Ureter (tissue), 1 donor: ENCODE data around the gene RARB. TPM values are rescaled to one million over a fixed set of nuclear protein-coding genes. Genes with fewer than 3 reads are reported as not detected.

ENCODE experiments used
- DNase-seq: peaks from one replicate; pipeline ENCODE4 v3.0.0-alpha.2; 2020; ENCODE audit warnings: low spot score
- total RNA-seq: library from RNA; stranded (reverse); gene quantifications from one replicate; pipeline ENCODE4 v1.2.4, GENCODE V29; 2023
- donor health status: DM: yes; HTN: yes; CAD: no.

Gene RARB
- 14.0 TPM for total RNA-seq

DNA sequence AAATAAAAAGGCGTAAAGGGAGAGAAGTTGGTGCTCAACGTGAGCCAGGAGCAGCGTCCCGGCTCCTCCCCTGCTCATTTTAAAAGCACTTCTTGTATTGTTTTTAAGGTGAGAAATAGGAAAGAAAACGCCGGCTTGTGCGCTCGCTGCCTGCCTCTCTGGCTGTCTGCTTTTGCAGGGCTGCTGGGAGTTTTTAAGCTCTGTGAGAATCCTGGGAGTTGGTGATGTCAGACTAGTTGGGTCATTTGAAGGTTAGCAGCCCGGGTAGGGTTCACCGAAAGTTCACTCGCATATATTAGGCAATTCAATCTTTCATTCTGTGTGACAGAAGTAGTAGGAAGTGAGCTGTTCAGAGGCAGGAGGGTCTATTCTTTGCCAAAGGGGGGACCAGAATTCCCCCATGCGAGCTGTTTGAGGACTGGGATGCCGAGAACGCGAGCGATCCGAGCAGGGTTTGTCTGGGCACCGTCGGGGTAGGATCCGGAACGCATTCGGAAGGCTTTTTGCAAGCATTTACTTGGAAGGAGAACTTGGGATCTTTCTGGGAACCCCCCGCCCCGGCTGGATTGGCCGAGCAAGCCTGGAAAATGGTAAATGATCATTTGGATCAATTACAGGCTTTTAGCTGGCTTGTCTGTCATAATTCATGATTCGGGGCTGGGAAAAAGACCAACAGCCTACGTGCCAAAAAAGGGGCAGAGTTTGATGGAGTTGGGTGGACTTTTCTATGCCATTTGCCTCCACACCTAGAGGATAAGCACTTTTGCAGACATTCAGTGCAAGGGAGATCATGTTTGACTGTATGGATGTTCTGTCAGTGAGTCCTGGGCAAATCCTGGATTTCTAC lies at the start of gene RARB:
TSS of gene RARB (plus strand) at position 322 of the 847 bp plus-strand sequence. CDS start at position 791, 469 bp downstream.
- DNase-seq, result peak; percentile 81

DNA sequence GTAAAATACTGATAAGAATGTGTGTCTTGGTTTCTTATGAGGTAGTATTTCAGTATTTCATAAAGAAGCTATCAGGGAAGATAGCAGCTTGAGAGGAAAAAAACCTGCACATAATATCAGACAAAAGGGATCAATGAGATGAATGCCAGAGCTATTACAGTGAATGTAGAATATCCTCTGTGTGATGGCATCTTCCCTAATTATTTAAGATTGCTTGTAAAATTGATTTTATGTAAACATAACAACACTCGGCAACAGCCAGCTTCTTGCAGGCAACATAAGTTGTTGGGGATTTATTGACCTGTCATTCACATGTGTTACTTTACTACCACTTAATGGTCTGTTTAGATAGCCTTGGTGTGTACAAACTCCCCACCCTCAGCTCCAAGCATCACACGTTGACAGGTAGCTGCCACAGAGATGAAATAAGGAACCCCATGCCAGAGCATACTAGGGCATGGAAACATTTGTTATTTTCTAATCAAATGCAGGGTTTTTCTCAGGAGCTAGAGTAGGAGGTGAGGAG lies 49.2 kb upstream of the RARB start:
- DNase-seq, result no peak

DNA sequence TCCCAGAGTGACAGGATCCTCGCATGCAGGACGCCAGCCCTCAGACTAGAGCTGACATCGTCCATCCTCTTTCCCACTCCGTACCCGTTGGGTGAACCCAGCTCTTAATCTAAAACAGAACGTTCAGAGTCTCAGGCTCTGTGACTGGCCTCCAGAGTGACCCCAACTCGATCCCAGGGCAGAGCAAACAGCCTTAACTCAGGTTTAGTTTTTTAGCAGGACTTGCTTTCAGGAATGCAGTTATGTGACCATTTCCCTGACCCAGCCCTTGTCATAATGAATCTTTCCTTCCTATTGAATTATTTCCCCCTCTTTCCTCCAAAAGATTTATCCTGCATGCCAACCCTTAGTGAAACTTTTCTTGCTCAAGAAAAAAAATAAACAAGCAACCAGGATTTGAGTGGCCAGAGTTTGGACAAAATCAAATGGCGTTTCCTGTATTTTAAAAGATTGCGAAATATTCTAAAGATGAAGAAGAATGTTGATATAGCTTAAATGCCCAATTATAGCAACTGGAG lies 47.8 kb upstream of the RARB start:
- no peak for DNase-seq

DNA sequence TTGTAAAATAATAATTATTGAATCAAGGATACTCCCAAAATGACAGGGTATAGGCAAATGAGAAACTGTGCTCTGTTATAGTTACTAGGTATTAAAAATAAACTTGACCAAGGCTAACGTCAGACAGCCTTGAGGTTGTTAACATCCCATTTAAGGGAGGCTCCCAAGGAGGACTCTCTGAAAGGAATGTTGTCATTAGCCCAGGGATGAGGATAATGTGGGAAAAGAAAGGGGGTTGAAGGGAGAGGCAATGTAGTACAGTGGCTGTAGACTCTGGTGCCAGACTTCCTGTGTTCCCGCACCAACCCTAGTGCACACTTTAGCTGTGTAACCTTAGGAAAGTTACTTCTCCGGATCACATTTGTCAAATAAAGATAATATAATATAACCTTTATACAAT lies 47.0 kb upstream of the RARB start:
- no peak for DNase-seq

DNA sequence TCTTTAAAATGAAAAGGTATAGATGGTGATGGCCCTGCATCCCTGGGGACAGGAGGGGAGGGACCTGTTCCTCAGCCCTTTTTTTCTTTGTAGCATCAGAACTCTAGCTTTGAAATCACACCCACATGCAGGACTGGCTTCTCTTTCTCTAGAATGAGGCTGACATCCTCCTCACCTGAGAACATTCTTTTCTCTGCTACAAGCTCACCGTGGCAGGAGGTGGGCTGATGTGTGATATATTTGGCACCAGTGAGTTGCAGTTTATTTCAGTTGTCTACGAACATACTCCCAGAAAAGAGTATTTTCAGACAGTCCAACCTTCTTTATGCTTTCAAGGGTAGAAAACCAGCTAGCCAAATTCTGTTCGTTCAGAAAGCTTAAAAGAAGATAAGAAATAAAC lies 43.6 kb upstream of the RARB start:
- DNase-seq, result no peak

DNA sequence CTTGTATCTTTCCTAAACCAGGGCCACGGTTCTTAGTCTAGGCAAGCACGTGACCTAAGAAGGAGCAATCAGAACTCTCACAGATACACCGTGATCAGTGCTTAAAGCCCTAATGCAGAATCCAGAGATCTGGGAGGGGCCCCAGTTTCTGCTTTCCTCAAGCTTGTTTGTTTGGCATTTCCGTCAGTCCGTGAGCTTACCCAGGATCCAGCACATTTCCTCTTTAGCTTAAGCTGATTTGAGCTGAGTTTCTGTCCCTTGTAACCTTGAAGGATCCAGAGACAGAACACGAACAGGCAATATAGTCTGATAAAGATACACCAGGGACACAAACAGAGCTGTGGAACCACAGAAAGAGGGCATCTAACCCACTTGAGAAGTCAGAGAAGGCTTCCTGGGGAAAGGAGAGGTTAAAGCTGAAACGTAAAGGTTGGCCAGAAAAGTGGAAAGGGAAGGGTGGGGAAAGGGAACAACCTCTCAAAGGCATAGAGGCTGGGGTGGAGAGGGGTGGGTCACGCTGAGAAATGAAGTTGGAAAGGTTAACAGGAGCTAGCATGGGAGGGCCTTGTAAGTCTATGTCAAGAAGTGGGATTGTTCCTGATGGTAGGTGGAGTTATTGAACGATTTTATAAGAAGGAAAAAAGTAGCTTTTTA lies 42.1 kb upstream of the RARB start:
- no peak for DNase-seq

DNA sequence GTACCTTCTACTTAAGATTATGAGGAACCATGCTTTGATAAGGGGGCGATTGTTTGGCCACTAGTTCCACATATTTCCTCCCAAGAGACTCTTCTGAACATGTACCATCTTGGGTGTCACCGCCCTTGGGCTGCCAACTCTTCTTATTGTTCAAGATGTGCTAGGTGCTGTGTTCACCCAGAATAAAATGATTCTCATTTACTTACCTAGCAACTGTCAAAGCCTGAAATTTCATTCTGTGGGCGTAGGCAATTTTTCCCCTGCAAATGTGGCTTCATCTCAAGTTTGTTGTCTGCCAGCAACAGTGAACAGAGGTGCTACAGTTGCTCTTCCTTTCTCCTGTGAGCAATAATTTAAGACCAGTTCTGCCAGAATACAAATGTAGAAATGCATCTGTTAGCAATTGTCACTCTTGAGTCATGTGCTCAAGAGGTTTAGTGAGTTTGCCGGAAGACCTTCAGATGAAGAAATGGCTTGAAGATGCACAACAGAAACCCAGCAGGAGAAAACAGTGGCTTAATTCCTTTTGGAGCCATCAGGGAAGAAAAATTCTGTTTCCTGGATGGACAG lies 41.3 kb upstream of the RARB start:
- no peak for DNase-seq

DNA sequence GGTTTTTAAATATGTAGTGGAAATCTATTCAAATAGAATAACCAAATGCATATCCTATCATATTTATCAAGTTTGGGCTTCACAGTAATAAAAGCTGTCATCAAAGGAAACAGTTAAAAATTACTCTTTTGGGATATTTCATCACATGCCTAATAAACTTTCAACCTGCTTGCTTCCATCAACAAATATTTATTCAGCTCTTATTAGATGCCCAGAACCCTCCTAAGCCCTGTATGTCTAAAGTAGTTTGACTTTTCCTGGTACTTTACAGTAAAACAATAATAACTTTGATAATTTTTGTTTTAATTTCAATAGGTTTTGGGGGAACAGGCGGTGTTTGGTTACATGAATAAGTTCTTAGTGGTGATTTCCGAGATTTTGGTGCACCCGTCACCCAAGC lies 37.5 kb upstream of the RARB start:
- no peak for DNase-seq

DNA sequence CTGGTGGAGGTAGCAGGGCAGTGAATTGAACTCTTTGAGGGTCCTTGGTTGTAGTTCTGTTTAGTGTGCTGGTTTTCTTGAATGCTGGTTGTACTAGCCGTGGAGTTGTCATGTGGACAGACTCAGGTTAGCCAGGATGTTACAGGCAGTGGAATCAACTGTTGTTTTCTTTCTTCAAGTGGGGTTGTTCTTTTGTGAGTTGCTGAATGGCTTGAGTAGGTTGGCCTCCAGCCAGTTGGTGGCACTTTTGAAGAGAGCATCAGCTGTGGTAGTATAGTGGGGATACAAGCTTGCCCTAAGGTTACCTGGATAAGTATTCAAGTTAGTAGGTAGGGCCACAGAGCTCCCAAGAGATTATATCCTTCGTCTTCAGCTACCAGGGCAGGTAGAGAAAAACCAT lies 31.8 kb upstream of the RARB start:
- DNase-seq, result no peak

DNA sequence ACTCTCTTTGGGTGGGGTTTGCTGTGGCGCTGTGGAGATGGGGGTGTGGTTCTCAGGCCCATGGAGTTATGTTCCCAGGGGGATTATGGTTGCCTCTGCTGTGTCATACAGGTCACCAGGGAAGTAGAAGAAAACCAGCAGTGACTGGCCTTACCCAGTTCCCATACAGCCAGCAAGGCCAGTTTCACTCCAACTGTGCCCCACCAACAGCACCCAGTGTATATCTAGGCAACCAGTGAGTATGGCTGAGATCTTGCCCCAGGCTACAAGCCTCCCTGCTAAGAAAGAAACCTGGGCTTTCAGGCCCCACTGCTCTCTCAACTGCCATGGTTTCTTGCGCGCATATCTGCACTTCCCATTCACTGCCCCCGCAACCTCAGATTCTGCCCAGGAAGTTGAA lies 31.4 kb upstream of the RARB start:
- DNase-seq, result no peak

DNA sequence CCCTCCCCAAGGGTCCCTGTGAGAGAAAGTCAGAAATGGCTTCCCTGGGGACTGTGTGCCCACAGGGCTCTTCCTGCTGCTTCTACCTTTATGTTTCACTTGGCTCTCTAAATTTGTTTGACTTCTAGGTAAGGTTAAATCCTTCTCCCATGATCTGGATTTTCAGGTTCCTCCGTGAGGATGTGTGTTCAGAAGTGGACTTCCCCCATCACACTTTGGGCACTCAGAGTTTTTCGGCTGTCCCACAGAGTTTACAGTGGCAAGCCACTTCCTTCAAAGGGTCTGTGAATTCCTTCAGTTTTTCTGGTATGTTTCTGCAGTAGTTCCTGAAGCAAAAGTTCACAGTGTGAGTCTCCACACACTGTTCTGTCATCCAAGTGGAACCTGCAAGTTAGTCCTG lies 30.9 kb upstream of the RARB start:
- no peak for DNase-seq

DNA sequence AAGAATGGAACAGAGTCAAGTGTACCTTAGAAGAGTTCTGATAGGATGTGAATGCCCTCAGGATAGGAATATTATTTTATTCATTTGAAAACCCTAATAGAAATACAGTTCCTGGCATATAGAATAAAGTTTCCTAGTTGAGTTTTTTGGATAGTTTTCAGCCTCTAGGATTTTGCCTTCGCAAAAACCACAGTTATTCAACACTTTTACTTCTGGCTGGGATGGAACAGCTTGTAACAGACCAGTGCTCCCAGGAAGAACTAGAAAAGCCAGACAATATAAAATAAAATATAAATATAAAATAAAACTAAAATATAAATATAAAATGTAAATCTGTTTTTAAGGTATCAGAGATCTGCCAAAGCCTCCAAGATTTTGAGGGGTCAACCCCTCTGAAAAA lies 27.5 kb upstream of the RARB start:
- DNase-seq, result no peak

DNA sequence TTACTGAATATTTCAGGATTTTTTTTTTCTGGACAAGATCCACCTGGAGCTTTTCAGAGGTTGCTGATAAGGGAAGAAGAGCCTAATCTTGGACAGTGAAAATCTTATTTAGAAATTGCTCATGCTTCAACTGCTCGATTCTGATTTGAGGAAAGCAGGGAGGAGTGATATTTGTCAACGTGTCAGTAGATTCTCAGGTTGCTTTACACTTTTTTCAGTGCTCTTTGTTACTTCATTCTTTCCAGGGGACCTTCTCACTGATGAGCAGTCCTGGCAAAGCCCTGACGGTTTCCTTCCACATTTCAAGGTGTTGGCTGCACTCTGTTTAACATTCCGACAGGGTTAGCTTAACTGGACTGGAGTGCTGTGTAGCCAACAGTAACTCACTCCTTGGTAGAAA lies 24.1 kb upstream of the RARB start:
- no peak for DNase-seq

DNA sequence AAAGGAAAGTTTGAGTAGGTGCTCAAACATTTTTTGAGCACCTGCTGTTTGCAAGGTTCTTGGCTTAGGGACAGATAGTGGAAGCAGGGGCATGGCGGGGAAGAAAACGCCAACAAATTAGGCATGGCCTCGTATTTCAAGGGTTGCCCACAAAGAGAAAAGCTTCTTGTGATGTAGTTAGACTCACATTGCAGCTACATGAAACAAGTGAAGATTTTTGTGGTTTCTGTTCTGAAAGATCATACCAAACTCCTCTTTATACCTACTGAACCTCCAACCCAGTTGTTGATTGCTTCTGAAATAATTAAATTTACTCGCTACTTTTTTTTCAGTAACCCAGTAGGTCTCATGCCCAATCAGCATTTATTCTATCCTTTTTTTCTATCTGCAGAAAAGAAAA lies 23.5 kb upstream of the RARB start:
- DNase-seq, result no peak

DNA sequence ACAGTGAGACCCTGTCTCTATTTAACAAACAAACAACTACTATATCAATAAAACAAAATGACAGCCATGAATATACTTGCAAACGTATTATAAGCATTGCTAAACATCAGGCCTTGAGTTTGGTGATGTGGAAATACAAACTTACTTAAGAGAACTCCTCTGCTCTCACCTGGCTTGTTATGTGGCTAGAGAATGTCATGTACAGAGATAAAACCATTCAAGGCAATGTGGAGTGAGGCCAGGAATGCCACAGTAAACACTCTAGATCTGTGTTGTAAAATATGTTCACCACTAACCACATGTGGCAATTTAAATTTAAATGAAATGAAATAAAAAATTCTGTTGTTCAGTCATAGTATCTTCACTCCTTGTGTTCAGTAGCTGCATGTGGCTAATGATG lies 22.7 kb upstream of the RARB start:
- DNase-seq, result no peak

DNA sequence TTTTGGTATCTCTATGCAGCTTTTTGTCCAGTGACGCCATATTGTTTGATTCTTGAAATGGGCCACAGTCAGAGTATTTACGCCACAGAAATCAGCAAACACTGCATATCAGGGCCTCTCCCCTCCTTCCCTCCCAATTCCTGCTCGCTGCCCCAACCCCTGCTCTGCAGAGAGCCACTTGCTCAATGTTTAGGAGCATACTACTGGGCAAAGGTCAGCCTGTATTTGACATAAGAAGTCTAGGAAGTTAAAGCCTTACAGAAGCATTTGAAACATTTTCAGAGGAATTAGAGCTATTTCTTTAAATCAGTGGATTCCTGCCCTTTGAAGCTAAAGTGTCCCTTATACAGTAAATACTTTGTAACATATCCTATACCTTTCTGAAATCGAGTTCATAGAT lies 17.4 kb upstream of the RARB start:
- no peak for DNase-seq

DNA sequence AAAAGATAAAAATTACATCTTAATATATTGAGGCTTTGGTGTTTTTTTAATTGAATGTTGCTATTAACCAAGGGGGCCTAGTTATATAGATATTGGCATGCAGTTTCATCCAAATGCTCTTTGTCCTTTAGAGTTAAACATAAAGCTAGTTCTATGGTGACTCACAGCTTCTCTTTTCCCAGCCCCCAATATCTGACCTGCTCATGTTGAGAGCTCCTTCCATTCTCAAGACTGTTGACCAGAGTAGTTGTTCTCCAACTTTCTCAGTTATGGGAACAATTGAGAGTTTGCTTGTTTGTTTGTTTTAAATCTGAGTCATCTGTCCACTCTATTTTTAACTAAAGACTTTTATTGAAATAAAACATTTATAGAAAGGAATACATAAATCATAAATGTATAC lies 15.8 kb upstream of the RARB start:
- no peak for DNase-seq

DNA sequence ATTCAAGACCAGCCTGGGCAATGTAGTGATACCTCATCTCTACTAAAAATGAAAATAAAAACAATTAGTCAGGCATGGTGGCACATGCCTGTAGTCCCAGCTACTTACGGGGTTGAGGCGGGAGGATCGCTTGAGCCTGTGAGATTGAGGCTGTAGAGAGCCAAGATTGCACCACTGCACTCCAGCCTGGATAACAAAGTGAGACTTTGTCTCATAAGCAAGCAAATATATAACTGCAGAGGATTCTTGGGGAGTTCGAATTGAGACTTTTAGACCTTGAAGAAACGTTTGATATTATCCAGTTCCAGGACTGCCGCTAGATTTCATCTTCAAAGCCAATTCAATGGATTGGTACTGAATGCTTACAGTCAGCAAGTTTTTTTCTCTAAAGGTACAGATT lies 11.9 kb upstream of the RARB start:
- DNase-seq, result no peak

DNA sequence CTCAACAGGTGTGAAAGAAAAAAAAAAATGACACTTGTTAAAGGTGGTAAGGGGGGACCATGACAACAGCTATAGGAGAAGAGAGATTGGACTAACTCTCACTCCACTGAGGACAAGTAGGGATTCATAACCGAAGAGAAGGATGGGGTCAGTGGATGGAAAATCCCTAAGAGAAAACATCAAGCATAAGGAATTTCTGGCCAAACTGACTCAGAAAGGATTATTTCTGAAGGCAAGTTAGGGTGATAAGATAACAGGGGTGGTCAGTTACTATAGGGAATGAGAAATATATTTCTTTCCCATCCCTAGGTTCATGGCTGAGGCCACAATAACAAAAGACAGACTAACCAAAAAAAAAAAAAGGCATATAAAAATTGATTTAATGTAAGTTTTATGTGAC lies 9.5 kb upstream of the RARB start:
- no peak for DNase-seq

DNA sequence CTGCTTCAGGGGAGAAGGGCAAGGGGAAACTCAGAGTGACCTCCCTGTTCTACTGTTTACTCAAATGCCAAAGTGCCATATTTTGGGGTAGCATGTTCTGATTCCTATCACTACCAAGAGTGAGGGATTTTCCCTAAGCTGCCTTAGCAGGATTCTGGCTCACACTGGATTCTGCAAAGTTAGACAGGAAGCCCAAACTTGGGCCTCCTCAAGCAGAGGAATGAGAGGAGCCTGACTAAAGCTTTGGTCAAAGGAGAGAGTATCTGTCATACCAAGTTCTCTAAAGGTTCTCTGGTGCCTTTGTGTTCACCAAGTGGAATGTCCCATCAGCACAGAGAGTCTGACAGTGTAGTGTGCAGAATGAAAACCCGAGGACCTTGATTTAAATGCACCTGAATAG lies 8.8 kb upstream of the RARB start:
- DNase-seq, result no peak

DNA sequence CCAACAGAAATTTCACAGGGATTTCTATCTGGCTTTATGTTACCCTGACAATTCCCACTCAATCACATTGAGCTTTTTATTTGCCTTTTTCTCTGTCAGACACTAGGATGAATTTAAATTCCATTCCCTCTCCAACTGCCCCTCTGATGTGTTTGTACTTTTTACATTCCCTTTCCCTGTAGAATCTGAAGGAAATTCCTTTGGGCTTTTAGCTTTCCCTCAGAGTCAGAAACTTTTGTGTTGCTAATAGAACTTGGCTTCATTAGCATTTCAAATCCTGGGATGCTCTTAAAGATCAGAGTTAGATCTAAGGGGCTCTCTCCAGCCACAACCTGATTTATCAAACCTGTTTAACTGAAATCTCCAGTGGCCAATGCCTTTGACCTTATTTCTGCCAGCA lies 7.9 kb upstream of the RARB start:
- no peak for DNase-seq

DNA sequence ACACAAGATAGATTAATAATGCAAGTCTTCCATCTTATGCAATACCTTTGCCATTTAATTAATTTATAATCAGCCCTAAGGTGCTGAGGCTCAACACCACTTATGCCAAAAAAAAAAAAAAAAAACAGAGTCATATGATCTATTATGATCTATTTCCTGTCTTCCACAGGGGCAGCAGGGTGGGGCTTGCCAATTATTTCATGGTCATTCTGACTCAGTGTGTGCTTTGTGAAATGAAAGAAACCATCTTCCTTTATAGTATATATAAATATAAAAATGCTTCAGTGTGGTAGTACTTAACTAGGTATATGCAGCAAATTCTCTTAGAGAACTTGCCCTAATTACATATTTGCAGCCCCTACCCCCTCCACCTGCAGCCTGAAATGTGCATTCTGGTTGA lies 7.2 kb upstream of the RARB start:
- DNase-seq, result no peak

DNA sequence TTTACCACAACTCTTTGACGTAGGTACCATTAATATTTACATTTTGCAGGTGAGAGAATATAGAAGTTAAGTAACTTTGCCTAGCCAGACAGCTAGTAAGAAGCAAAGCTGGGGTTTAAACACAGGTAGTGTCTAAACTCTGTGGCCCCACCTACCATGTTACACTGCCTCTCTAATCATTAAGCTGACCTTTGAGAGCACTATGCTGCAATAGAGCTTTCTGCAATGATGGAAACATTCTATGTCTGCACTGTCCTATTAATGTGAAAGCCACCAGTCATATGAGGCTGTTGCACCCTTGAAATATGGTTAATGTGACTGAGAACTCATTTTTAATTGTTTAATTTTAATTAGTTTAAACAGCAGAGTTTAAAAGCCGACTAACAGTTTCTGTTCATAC lies 6.3 kb upstream of the RARB start:
- DNase-seq, result no peak
